ENCODE results near the gene NHSL1. TPM values are rescaled to one million over a fixed set of nuclear protein-coding genes. Genes with fewer than 3 reads are reported as not detected.

Gene NHSL1
- total and polyA plus RNA-seq, 4 donors: 6.6 to 33.0 (median 20.7) TPM

- Histone ChIP-seq H3K27me3 (ENCODE audit: control insufficient read depth in 4 of 4, insufficient read depth in 4 of 4, low read length in 3 of 4) (no peaks in the 10 kb centered on the region), H3K27ac (ENCODE audit: low read depth in 1 of 2, low read length in 2 of 2) (peak overlapping the region; percentile 57 to 73), H3K4me3 (ENCODE audit: low read depth in 1 of 3, low read length in 3 of 3) (no peak overlapping the region), H3K9ac (ENCODE audit: low read depth in 1 of 2, low read length in 2 of 2) (no peak overlapping the region), H3K4me1 (ENCODE audit: control insufficient read depth in 4 of 4, insufficient read depth in 4 of 4, low read length in 3 of 4) (peaks cover 1 to 38% (median 14%) of the 10 kb centered on the region in 4 donors), H3K36me3 (ENCODE audit: control insufficient read depth in 4 of 4, insufficient read depth in 3 of 4, low read depth in 1 of 4, low read length in 3 of 4) (peaks cover 4 to 14% (median 5%) of the 10 kb centered on the region in 4 donors), H3K9me3 (ENCODE audit: control insufficient read depth in 4 of 4, low read length in 3 of 4) (no peaks in the 10 kb centered on the region)
- TF ChIP-seq REST (IDR thresholded peaks at IDR 0.05): no peak
- no peak for TF ChIP-seq FOXA1 (IDR thresholded peaks at IDR 0.05)
- no peak for TF ChIP-seq GABPA (IDR thresholded peaks at IDR 0.05 in 1 of 2, conservative IDR thresholded peaks at IDR 0.05 in 1 of 2)
- no peak for TF ChIP-seq EGR1 (IDR thresholded peaks at IDR 0.05; ENCODE audit: low read depth in 2 of 2)
- no peak for TF ChIP-seq SP1 (IDR thresholded peaks at IDR 0.05)
- TF ChIP-seq HNF4G (IDR thresholded peaks at IDR 0.05): no peak
- TF ChIP-seq YY1 (IDR thresholded peaks at IDR 0.05): no peak
- TF ChIP-seq MAX (IDR thresholded peaks at IDR 0.05): no peak
- no peak for TF ChIP-seq TAF1 (conservative IDR thresholded peaks at IDR 0.05)
- TF ChIP-seq CTCF (IDR thresholded peaks at IDR 0.05; ENCODE audit: low read depth, low read length, missing input control): no peak
- no peak for TF ChIP-seq JUND (IDR thresholded peaks at IDR 0.05)
- TF ChIP-seq HNF4A (conservative IDR thresholded peaks at IDR 0.05): no peak
- no peak for TF ChIP-seq FOXA2 (IDR thresholded peaks at IDR 0.05)
- no peak for TF ChIP-seq RAD21 (IDR thresholded peaks at IDR 0.05)
- 83% methylated on average over 6 of the region's 6 CpGs for WGBS
- no peak for DNase-seq (ENCODE audit: low spot score)
Observed at GRCh38 chr6:138421089-138421488, 78.2 kb downstream of the NHSL1 start.

- no peak overlapping the region for H3K9ac ChIP-seq (ENCODE audit: low read depth in 1 of 2, low read length in 2 of 2)
- peaks cover 1 to 38% (median 14%) of the 10 kb centered on the region in 4 donors for H3K4me1 ChIP-seq (ENCODE audit: control insufficient read depth in 4 of 4, insufficient read depth in 4 of 4, low read length in 3 of 4)
- DNase-seq (ENCODE audit: low spot score): no peak
- H3K36me3 ChIP-seq (ENCODE audit: control insufficient read depth in 4 of 4, insufficient read depth in 3 of 4, low read depth in 1 of 4, low read length in 3 of 4): peaks cover 4 to 7% (median 5%) of the 10 kb centered on the region in 4 donors
- H3K27me3 ChIP-seq (ENCODE audit: control insufficient read depth in 4 of 4, insufficient read depth in 4 of 4, low read length in 3 of 4): no peaks in the 10 kb centered on the region
- peak overlapping the region; percentile 57 to 73 for H3K27ac ChIP-seq (ENCODE audit: low read depth in 1 of 2, low read length in 2 of 2)
- WGBS: 99% methylated on average over 4 of the region's 4 CpGs
- H3K9me3 ChIP-seq (ENCODE audit: control insufficient read depth in 4 of 4, low read length in 3 of 4): no peaks in the 10 kb centered on the region
- H3K4me3 ChIP-seq (ENCODE audit: low read depth in 1 of 3, low read length in 3 of 3): no peak overlapping the region
- TF ChIP-seq MAX (IDR thresholded peaks at IDR 0.05): no peak
- no peak for TF ChIP-seq FOXA1 (IDR thresholded peaks at IDR 0.05)
- no peak for TF ChIP-seq FOXA2 (IDR thresholded peaks at IDR 0.05)
- TF ChIP-seq ATF3 (IDR thresholded peaks at IDR 0.05): no peak
- no peak for TF ChIP-seq GABPA (IDR thresholded peaks at IDR 0.05 in 1 of 2, conservative IDR thresholded peaks at IDR 0.05 in 1 of 2)
- TF ChIP-seq CTCF (IDR thresholded peaks at IDR 0.05; ENCODE audit: low read depth, low read length, missing input control): no peak
- no peak for TF ChIP-seq HNF4G (IDR thresholded peaks at IDR 0.05)
- no peak for TF ChIP-seq YY1 (IDR thresholded peaks at IDR 0.05)
- no peak for TF ChIP-seq NR2F2 (IDR thresholded peaks at IDR 0.05)
- no peak for TF ChIP-seq HNF4A (conservative IDR thresholded peaks at IDR 0.05)
- TF ChIP-seq TAF1 (conservative IDR thresholded peaks at IDR 0.05): no peak
- no peak for TF ChIP-seq SP1 (IDR thresholded peaks at IDR 0.05)
- TF ChIP-seq RXRA (IDR thresholded peaks at IDR 0.05): no peak
- no peak for TF ChIP-seq ZBTB33 (IDR thresholded peaks at IDR 0.05)
- no peak for TF ChIP-seq EGR1 (IDR thresholded peaks at IDR 0.05; ENCODE audit: low read depth in 2 of 2)
Observed at GRCh38 chr6:138420356-138420755, 78.9 kb downstream of the NHSL1 start.

All from liver (tissue), 9 donors.